ENCODE data around the gene SNRK.

The SNRK gene

DNA sequence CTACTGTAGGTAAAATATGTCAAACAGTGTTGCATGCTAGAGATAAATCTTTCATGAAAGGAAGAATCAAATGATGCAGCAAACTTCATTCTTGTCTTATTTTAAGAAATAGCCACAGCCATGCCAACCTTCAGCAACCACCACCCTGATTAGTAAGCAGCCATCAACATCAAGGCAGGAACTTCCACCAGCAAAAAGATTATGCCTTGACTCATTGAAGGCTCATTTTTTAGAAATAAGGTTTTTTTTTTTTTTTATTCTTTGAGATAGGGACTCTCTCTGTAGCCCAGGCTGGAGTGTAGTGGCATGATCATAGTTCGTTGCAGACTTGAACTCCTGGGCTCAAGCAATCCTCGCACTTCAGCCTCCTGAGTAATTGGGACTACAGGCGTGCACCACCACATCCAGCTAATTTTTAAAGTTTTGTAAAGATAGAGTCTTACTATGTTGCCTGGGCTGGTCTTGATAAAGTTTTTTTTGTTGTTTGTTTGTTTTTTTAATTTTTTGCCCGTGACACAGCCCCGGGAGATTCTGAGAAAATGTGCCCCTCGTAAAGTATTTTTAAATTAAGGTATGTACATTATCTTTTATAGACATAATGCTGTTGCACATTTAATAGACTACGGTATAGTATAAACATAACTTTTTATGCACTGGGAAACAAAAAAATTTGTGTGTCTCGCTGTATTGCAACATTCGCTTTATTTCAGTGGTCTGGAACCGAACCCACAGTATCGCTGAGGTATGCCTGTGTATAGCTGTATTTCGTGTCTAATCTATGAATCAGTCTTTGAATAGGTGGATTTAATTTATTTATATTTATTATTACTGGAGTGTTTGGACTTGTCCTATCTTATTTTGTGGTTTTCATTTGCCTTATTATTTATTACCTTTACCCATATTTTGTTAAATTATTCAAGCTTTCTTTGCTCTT, 23.3 kb downstream of the SNRK start:
- DNase-seq, result no peak

- no peak for DNase-seq
Measured at GRCh38 chr3:43316783-43317460, 30.6 kb downstream of the SNRK start.

GRCh38 chr3:43317461-43318316, 31.3 kb downstream of the SNRK start:
- no peak for DNase-seq

- no peak for DNase-seq
Measured at GRCh38 chr3:43319376-43319775, 33.0 kb downstream of the SNRK start.

GRCh38 chr3:43319794-43320193, 33.5 kb downstream of the SNRK start:
- DNase-seq, result no peak

- DNase-seq, result no peak
Measured at GRCh38 chr3:43320288-43320687, 33.9 kb downstream of the SNRK start.

DNA sequence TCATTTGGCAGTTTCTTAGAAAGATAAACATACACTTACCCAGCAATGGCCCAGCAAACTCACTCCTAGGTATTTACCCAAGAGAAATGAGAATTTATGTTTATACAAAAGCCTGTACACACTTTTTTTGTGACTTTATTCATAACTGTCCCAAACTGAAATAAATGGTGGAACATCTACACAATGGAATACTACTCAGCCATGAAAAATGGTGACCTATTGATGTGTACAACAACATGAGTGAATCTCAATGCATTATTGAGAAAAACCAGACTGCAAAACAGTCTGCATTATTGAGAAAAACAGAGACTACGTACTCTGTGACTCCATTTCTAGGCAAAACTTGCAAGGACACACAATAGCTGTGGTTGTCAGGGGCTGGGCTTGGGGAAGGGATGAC, 37.2 kb downstream of the SNRK start:
- no peak for DNase-seq

GRCh38 chr3:43326891-43327581, 40.7 kb downstream of the SNRK start:
- DNase-seq, result no peak

DNA sequence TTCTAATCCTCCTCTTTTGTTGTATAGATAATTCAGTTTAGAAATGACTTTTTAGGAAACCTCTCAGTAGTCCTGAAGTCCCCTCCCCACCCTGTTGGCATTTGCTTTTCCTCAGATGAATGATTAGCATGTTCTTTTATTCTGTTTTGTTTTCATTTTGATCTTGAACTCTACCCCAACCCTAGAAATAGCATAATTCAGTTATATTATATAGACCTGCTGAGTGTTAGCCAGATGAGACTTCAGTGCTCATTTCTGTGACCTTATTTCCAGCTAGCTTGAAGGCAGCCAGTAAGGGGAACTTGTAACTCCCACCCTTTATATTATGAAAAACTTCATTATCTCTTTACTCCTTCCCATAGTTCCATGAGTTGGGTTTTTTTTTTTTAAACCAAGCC, 41.2 kb downstream of the SNRK start:
- no peak for DNase-seq

- DNase-seq, result no peak
Measured at GRCh38 chr3:43328653-43329052, 42.3 kb downstream of the SNRK start.

DNA sequence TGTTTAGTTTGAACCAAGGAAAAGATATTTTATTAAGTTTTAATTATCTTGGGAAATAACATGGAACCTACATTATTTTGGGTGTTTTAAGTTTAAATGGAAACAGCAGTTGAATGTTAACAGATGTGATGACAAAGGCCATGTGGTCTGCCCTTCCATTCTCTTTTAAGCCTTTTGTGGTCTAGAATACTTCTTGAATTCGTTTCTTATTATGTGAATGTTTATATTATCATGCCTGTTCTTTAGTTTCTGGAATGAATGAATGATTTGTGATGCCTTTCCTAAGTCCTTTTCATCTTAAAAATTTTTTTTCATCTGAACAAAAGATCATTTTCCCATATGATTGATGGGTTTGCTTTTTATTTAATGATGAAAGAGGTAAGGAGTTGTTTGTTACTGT, 44.6 kb downstream of the SNRK start:
- DNase-seq, result no peak

- no peak for DNase-seq
Measured at GRCh38 chr3:43331381-43331780, 45.0 kb downstream of the SNRK start.

GRCh38 chr3:43334976-43335375, 48.6 kb downstream of the SNRK start:
- DNase-seq, result no peak

DNA sequence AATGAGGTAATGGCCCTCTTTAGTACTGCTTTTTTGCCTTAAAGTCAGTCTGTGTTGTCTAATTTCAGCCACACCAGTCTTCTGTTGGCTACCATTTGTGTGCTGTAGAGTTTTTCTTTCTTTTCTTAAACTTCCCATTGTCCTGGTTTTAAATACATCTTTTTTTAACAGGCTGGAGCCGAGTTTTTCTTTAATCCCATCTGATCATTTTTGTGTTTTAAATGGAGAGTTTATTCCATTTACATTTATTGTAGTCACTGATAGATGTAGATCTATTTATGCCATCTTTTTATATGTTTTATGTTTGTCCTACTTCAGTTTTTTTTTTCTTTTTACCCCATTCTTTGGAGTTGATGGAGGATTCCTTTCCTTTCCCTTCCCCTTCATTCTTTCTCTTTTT, 49.5 kb downstream of the SNRK start:
- no peak for DNase-seq

DNA sequence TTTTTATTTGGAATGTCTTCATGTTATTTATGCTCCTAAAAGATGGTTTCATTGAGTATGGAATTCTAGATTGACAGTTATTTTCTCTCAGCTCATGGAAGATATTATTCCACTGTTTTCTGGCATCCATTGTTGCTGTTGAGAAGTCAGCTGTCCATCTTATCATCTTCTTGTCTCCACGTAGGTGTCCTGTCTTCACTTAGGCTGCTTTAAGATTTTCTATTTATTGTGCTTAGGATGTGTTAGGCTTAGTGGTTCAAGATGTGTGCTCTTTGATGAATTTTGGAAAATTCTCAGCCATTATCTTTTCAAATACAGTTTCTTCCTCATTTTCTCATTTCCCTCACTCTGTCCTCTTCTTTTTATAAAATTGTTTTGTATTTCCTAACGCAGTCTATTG, 52.0 kb downstream of the SNRK start:
- no peak for DNase-seq

- no peak for DNase-seq
Measured at GRCh38 chr3:43340403-43340802, 54.1 kb downstream of the SNRK start.

GRCh38 chr3:43341788-43342187, 55.4 kb downstream of the SNRK start:
- DNase-seq, result no peak

- DNase-seq, result no peak
Measured at GRCh38 chr3:43343185-43343584, 56.8 kb downstream of the SNRK start.

- no peak for DNase-seq
Measured at GRCh38 chr3:43343815-43344214, 57.5 kb downstream of the SNRK start.

- DNase-seq, result no peak
Measured at GRCh38 chr3:43344520-43344919, 58.2 kb downstream of the SNRK start.

- DNase-seq, result no peak
Measured at GRCh38 chr3:43345246-43345645, 58.9 kb downstream of the SNRK start.

GRCh38 chr3:43345877-43346276, 59.5 kb downstream of the SNRK start:
- DNase-seq, result peak in 1 of 5 donors; percentile 33
